NCI-H146 treated with DMSO at 0.1 percent for 48 hours (cell line): Measurements from ENCODE around the gene MFAP4.

ENCODE experiments used
- DNase-seq: peaks from one replicate; lab custom pipeline; 2025; ENCODE audit not compliant: unreplicated experiment; lab: John Stamatoyannopoulos, UW

MFAP4 gene, protein sequence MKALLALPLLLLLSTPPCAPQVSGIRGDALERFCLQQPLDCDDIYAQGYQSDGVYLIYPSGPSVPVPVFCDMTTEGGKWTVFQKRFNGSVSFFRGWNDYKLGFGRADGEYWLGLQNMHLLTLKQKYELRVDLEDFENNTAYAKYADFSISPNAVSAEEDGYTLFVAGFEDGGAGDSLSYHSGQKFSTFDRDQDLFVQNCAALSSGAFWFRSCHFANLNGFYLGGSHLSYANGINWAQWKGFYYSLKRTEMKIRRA

DNA sequence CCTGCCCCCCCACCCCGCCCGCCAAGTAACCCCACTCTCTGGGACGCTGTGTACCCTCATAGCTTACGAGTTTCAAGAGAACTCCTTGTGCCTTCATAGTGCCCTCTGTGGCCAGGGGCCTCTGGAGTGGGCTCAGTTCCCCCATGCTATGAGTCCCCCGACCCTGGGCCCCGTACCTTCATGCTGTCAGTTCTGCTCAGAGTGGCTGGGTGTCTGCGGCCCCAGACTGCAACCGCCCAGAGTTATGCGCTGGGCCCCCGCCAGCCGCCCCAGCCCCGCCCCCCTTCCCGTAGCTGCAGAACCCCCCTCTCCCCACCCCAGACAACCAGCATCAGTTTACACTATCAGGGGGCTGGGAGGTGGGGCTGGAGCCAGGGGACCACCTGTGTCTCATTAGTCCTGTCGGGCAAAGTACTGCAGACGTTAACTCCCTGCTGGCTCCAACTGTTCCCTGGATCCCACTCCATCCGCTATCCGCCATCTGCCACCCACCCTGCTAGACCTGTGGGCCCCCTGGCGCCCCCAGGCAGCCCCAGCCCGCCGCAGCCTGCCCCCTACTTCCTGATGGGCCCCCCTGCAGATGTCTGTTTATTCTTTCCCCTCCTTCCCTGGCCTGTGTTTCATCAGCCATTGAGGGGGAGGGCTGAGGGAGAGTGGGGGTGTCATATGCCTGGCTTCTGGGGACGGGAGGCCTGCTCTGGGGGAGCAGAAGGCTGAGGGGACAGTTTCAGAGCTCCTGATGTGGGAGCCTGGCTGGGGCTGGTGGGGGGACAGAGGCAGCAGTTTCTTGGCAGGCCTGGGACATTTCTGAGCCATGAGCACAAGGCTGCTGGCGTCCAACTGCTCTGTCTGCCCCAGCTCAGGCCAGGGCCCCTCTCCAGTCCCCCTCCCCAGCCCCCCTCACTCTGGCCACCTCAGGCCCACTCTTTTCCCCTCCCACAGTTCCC, at the start of gene MFAP4:
Gene MFAP4, minus strand, starts transcription at position 217 of the 947 bp plus-strand sequence. Its CDS starts 35 bp downstream, at position 182.
- DNase-seq = no peak

DNA sequence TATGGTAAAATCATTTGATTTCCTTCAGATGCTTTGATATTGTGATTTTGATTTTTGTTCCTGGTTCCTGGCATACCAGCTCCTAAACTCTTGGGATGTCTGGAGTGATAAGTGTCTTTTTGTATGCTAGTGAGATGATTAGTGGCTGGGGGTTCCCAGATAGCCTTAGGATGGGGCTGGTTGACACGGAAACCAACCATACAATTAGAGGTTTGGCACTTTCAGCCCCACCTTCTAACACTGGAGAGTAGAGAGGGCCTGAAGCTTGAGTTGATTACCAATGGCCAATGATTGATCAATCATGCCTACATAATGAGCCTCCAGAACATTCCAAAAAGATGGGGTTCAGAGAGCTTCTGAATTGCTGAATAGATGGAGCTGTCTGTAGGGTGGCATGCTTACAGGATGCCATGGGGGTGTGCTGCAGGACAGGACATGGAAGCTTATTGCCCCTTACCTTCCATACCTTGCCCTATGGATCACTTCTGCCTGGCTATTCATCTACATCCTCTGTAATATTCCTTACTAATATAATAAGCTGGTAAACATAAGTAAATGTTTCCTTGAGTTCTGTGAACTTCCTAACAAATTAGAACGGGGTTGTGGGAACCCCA, 46.8 kb upstream of the MFAP4 start:
- no peak for DNase-seq

DNA sequence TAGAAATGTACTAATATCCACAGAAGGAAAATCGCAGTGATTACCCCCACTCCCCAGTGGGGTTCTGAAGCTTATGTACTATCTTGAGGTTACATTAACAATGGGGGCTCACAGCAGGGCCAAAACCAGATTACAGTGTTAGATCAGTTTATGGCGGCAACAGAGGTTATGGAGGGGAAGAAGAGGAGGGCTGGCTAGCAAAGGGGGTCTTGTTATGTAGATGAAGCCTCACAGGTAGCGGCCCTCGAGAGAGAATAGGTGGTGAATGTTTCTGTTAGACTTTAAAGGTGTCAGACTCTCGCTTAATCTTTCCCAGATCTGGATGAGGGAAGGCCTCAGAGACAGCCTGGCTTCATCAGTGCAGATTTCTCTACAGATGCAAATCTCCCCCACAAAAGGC, 46.3 kb upstream of the MFAP4 start:
- DNase-seq = no peak

DNA sequence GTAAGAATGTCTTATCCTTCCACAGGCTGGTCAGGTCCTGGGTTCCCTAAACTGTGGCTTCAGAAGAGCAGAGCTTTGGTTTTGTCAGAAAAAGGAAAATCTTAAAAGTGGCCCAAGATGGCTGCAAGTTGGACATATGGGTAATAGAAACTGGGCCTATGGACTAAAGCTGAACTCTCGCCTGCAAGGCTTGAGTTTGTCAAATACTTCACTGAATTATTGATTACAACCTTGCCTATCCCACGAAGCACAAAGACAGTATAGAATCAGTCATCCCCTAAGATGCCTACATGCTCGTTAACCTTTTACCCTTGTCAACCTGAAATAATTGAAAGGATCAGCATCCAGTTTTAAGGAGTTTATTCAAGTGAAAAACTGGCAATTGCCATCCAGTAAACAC, 44.7 kb upstream of the MFAP4 start:
- no peak for DNase-seq

DNA sequence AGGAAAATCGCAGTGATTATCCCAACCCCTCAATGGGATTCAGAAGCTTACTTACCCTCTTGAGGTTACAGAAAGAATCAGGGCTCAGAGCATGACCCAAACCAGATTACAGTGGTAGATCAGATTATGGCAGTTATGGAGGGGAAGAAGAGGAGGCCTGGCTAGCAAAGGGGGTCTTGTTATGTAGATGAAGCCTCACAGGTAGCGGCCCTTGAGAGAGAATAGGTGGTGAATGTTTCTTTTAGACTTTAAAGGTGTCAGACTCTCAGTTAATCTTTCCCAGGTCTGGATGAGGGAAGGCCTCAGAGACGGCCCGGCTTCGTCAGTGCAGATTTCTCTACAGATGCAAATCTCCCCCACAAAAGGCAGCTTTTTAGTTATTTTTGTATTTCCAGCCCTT, 39.6 kb upstream of the MFAP4 start:
- DNase-seq = no peak

DNA sequence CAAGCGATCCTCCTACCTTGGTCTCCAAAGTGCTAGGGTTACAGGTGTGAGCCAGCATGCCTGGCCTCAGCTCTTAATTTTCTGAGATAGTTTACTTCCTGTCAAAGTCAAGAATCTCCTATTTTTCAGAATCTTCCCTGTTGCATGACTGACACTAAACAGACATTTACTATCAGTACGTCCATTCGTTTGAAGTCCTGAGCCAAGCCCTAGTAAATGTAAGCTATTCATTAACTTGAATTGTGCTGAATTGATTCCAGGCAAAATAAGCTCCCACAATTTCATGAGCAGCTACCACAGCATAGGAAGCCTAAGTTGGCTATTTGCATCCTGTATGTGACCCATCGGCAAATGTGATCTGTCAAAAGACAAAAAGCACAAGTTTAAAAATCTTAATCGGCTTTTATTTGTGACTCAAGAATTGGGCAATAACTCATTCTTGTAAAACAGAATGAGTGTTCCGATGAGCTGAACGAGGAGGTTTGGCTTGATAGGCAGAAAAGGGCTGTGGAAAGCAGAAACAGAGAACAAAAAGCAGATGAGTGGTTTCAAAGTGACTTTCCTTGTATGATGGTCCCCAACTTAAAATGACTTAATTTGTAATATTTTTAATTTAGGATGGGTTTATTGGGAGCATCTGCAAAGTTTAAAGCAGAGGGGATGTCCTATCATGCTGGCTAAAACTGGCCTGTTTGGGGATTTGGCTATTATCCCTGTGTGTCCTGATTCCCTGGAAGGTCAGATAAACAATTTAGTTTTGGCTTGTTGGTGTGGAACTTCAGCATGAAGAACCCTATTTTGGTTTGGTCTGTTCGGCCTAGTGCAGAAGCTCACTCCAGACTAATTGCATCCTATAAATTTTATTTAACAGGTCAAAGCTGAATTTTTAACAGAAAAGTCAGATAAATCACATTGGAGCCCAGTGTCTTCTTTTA, 38.2 kb upstream of the MFAP4 start:
- no peak for DNase-seq

DNA sequence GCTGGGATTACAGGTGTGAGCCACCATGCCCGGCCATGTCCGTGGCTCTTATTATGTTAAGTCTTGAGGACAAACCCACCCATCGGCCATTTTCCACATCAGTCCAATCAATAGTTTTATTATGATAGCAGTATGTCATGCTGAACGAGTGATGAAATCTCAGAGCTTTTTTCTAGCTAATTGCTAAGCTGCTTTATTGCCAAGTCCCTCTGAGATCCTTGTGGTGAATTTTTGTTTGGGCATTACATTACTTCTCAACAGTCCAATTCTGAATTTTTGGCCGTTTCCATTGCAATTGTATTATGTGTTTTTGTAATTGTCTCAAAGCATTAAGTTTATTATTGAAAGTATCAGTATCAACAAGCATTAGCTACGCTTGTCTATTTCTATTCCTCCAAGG, 34.9 kb upstream of the MFAP4 start:
- no peak for DNase-seq

DNA sequence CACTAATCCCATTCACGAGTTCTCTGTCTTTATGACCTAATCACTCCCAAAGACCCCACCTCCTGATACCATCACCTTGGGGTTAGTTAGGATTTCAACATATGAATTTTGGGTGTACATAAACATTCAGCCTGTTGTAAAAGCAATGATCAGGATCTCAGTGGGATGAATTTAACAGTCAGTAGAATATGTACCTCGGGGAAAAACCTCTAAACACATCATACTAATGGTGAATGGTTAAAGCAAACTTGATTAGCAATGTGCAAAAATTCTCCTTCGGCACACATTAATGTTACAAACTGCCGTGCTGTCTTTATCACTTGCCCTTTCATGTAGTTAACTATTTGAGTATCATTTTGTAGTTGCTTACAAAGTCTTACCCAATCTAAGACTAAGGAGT, 34.2 kb upstream of the MFAP4 start:
- no peak for DNase-seq

DNA sequence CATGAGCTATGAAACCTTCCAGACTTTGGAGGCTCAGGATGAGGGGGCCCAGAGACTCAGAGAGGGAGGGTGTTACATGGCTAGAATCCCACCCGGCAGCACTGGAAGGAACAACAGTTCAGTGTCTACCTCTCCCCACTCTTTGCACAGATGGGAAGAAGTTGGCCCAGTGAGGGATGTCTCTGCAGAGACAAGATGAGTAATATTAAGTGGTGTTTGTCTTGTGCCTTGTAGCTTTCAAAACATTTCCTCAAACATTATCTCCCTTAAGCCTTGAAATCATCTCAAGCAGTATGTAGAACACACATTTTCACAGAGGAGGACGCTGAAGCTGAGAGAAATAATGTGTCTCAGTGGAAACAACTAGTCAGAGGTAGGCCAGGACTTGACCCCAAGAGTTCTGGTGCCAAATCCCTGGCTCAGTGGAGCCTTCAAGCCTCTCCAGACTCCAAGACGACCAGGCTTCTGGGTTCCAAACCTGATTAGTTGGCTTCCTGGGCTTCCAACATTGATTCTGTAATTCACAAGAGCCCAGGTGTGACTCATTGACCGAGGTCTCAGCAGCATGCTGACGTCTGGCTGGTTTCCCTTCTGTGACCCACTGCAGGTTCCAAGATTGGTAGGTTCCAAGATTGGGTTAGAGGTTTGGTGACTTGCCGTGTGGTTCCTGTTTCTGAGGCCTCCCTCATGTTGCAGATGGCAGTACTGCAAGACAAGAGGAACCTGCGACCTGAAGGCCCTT, 31.4 kb upstream of the MFAP4 start:
- no peak for DNase-seq

DNA sequence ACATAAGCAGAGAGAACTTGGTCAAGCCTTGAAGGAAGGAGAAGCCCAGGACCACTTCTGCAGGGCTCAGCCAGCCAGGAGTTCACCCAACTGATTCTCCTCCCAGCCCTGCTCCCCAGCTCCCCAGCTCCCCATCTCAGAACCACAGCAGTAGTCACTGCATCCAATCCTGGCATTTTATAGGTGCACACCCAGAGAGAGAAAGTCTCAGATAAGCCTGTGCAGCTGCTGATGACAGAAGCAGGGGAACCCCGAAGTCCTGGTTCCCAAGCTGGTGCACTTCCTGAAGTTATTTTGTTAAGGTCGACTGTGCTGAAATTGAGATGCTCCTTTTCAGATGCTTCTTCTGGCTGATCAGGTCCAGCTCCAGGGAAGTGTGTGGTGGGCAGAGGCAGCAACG, 30.6 kb upstream of the MFAP4 start:
- DNase-seq = no peak

DNA sequence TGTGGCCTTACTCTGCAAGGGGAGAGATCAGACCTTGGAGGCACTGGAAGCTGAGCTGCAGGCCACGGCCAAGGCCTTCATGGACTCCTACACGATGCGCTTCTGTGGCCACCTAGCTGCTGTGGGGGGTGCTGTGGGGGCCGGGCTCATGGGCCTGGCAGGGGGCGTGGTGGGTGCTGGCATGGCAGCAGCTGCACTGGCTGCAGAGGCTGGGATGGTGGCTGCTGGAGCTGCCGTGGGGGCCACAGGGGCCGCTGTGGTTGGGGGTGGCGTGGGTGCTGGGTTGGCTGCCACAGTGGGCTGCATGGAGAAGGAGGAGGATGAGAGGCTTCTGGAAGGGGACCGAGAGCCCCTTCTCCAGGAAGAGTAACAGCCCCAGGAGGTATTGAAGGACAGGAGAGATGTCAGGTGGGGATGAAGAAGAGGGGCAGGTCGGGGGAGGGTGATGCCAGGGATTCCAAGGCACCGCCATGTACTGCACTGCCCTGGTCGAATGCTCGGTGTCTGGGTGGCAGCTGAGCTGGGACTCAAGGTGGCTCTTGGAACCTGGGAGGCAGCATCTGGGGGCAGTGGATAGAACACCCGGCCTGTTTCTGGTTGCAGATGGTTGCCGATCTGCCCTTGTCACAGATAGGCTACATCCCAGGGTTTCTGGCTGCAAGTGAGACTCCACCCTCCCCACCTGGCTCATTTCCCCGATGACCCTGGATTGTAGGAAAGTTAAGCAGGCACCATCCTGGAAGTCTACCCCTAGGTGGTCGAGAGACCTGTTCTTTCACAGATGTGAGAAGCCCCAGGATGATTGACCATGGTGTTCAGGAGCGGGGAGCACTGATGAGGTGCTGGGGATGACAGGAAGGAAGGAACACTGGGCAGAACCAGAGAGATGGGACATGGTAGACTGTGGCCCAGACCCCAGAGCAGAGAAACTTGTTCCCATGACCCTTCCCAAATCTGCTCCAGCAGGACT, 29.1 kb upstream of the MFAP4 start:
- DNase-seq = no peak

DNA sequence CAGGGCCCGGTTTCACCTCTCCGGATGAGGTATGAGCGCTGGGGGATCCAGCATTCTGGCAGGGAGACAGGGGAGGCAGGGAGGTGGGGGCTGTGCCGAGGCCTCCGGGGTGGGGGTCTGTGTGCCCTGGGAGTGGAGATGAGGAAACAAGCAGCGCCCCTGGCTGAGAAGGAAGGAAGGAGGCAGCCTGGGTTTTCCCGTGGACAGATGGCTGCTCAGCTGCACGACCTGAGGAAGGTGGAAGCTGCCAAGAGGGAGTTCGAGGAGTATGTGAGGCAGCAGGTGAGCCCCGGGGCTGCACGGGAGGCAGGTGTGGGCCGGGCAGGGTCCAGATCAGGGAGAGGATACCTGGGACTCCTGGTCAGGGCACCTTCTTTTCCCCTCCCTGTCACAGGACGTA, 28.3 kb upstream of the MFAP4 start:
- no peak for DNase-seq

DNA sequence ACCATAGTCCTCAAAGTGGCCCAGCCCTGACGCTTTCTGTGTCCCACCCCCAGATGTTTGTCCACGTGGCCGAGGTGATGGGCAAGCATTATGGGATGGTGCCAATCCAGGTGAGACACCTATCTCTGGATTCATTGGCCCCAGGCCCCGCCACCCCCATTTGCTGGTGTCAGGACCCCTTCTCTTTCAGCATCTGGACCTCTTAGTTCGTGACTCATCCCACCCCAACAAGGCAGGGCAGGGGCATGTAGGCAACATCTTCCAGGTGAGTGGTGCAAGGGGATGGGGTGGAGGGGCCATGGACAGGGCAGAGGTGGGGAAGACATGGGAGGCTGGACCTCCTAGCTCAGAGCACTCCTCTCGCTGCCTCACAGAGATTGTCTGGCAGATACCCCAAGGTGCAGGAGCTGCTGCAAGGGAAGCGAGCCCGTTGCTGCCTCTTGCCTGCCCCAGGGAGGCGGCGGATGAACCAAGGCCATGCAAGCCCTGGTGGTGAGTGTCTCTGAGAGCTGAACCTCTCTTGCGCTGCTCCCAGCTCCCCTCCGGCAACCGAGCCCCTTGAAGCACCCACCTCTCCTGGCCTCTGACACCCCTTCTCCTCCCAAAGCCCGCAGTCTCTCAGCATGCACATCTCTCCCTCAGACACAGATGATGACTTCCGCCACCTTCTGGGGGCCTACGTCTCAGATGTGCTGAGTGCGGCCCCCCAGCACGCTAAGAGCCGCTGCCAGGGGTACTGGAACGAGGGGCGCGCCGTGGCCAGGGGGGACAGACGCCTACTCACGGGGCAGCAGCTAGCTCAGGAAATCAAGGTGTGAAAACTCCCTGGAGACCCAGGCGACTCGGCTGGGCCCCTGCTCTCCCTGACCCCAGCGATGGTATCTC, 27.6 kb upstream of the MFAP4 start:
- DNase-seq = no peak

DNA sequence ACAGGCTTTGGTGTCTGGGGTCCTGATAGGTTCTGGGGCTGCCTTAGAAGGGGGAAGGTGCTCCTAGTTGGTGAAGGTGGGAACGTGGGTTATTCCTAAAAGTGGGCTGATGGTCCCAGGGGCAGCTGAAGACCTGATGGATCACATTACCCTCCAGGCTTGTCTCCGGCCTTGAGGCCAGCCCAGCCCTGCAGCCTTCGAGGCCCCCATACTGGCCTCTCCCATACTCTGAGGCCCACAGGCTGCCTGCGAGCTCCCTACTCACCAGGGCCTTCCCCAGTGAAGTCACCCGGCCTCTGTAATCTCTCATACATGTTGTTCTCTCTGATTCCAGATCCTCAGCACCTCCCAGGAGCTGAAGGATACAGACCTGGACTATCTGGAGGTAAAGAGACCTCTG, 26.8 kb upstream of the MFAP4 start:
- DNase-seq = no peak

DNA sequence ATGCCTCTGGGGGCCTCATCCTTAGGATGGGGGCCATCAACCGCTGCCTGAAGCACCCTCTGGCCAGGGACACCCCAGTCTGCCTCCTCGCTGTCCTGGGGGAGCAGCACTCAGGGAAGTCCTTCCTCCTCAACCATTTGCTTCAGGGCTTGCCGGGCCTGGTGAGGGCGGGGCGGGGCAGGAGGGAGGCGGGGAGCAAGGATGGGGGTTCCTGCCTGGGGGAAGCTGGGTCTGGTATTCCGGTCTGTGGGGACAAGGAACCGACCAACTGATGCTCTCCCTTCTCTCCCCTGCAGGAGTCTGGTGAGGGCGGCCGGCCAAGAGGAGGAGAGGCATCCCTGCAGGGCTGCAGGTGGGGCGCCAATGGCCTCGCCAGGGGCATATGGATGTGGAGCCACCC, 26.0 kb upstream of the MFAP4 start:
- DNase-seq = no peak

DNA sequence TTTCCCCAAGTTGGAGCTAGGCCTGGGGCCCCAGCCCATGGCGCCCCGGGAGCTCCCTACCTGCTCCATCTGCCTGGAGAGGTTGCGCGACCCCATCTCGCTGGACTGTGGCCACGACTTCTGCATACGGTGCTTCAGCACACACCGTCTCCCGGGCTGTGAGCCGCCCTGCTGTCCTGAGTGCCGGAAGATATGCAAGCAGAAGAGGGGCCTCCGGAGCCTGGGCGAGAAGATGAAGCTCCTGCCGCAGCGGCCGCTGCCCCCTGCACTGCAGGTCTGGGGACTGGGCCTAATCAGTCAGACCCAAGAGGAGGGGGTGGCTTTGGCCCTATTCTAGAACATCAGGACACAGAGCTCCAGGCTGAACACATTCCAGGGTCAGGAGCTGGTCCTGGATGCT, 25.5 kb upstream of the MFAP4 start:
- DNase-seq = no peak

DNA sequence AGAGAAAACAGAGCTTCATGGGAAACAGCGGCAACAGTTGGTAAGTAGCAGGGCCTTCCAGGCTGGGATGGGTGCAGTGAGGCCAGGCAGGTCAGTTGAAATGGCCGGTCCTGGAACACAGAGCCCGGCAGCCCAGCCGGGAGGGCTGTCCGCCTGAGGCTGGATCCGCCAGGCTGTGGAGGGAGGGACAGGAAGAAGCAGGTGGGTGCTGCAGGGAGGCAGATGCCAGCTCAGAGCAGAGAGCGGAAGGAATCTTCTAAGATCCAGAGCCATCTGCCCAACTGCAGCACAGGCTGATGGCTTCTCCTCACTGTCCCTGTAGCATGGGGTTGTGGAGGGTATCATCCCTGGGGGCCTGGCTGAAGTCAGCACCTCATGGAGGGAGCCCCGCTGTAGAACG, 24.6 kb upstream of the MFAP4 start:
- DNase-seq = no peak
